Common myeloid progenitor, CD34-positive (primary cell): ENCODE data around the gene STAC. TPM values are rescaled to one million over a fixed set of nuclear protein-coding genes. Genes with fewer than 3 reads are reported as not detected.

Experiments
- CTCF ChIA-PET: fragments of 350-600 bp; sonication (Branson Sonifier 250); formaldehyde crosslinking; loops from one replicate; lab custom pipeline; 2021; ENCODE audit warnings: antibody characterized with exemption; lab: Charles Lee
- POLR2A ChIA-PET: fragments of 350-600 bp; sonication (Branson Sonifier 250); formaldehyde crosslinking; loops from one replicate; lab custom pipeline; 2021; ENCODE audit warnings: antibody characterized with exemption; lab: Charles Lee
- DNase-seq, 3 donors: peaks; one replicate each; pipeline versions ENCODE4 v3.0.0 to v3.0.0-alpha.2; 2013
- H3K27ac ChIP-seq, 2 experiments: 1 replicate in 1 of 2; 2 replicates in 1 of 2; pipeline ENCODE4 v1.7.0; 2013; ENCODE audit warnings: inconsistent platforms in 2 of 2, low read length in 2 of 2, mild to moderate bottlenecking in 2 of 2, low read depth in 1 of 2, moderate library complexity in 1 of 2; ENCODE audit not compliant: severe bottlenecking in 2 of 2, insufficient read depth in 1 of 2, poor library complexity in 1 of 2
- H3K27me3 ChIP-seq, 5 experiments: replicated peaks in 2 of 5; 1 replicate in 3 of 5; 2 replicates in 2 of 5; pipeline versions ENCODE4 v1.6.1 to v1.7.0; 2013; ENCODE audit warnings: low read length in 4 of 5, mild to moderate bottlenecking in 2 of 5, moderate library complexity in 2 of 5, inconsistent platforms in 1 of 5; ENCODE audit not compliant: insufficient read depth in 5 of 5, control insufficient read depth in 4 of 5
- H3K36me3 ChIP-seq, 4 experiments: 1 replicate in 2 of 4; 2 replicates in 2 of 4; pipeline versions ENCODE4 v1.6.1 to v1.7.0; 2013; ENCODE audit warnings: low read length in 3 of 4, control low read depth in 1 of 4, mild to moderate bottlenecking in 1 of 4; ENCODE audit not compliant: control insufficient read depth in 4 of 4, insufficient read depth in 4 of 4
- H3K4me1 ChIP-seq, 4 experiments: 1 replicate in 3 of 4; 2 replicates in 1 of 4; pipeline versions ENCODE4 v1.6.1 to v1.7.1; 2013; ENCODE audit warnings: low read length in 3 of 4, mild to moderate bottlenecking in 3 of 4, control low read depth in 1 of 4, inconsistent platforms in 1 of 4, moderate library complexity in 1 of 4; ENCODE audit not compliant: control insufficient read depth in 4 of 4, insufficient read depth in 4 of 4; ENCODE audit errors: control extremely low read depth in 1 of 4
- H3K4me3 ChIP-seq, 7 experiments: 1 replicate in 4 of 7; 2 replicates in 3 of 7; pipeline versions ENCODE4 v1.5.1 to v1.7.0; 2013; ENCODE audit warnings: mild to moderate bottlenecking in 7 of 7, low read length in 6 of 7, moderate library complexity in 6 of 7, inconsistent platforms in 2 of 7, low read depth in 2 of 7, control low read depth in 1 of 7; ENCODE audit not compliant: insufficient read depth in 4 of 7, control insufficient read depth in 1 of 7; ENCODE audit errors: extremely low read depth in 1 of 7
- H3K9me3 ChIP-seq, 5 experiments: 1 replicate in 4 of 5; 2 replicates in 1 of 5; pipeline versions ENCODE4 v1.6.1 to v1.7.1; 2013; ENCODE audit warnings: low read length in 4 of 5, mild to moderate bottlenecking in 2 of 5, inconsistent platforms in 1 of 5, low read depth in 1 of 5, moderate library complexity in 1 of 5; ENCODE audit not compliant: control insufficient read depth in 4 of 5, insufficient read depth in 2 of 5; ENCODE audit errors: control extremely low read depth in 1 of 5
- WGBS: methylation state at CpG from one replicate; pipeline ENCODE4 v1.1.5; 2013; ENCODE audit not compliant: insufficient coverage; 5-methylcytosine and 5-hydroxymethylcytosine counted together
- polyA plus RNA-seq: library from polyadenylated mRNA; unstranded; fragments of 120-200 nt; gene quantifications from one replicate; pipeline ENCODE4 v1.2.1, GENCODE V29; 2013

The STAC gene, protein sequence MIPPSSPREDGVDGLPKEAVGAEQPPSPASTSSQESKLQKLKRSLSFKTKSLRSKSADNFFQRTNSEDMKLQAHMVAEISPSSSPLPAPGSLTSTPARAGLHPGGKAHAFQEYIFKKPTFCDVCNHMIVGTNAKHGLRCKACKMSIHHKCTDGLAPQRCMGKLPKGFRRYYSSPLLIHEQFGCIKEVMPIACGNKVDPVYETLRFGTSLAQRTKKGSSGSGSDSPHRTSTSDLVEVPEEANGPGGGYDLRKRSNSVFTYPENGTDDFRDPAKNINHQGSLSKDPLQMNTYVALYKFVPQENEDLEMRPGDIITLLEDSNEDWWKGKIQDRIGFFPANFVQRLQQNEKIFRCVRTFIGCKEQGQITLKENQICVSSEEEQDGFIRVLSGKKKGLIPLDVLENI
- polyA plus RNA-seq = 9.2 TPM

DNA sequence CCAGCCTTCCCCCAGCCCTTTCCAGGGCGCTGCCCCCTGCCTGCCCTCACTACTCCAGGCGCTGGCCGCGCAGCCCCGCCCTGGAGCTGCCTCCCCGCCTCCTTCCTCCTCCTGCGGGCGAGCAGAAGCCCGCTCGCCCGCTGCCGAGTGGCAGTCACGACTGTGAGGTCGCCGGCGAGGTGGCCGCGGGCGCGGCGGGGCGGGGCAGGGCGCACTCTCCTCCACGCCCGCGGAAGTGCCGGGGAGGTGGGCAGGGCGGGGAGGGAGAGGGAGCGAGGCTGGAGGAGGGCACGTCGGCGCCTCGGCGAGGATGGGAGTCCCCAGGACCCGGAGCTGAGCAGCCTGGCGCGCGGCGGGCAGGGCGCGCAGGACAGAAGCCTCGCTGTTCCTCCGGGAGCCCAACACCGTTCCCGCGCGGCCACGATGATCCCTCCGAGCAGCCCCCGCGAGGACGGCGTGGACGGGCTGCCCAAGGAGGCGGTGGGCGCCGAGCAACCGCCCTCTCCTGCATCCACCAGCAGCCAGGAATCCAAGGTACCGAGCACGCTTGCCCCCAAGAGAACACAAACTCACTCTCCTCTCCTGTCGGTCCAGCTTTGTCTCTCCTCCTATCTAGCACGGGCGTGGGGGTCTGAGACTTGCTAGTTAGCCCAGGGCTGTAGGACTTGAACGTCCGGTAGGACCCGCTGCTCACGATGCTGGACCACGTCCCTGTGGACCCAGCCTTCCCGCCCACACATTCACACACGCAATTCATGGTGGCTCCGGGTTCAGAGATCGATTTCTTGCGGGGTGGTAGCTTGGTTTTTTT lies at the start of gene STAC:
Gene STAC (plus strand): TSS at position 284 of the 811 bp plus-strand sequence. CDS start 140 bp downstream, at position 424.
- H3K27me3 ChIP-seq = peaks cover 0 to 14% (median 0%) of the 10 kb centered on the region in 5 experiments
- no peak within 1 kb of the TSS for H3K27ac ChIP-seq
- H3K9me3 ChIP-seq = no peaks in the 10 kb centered on the region
- peak within 1 kb of the TSS; percentile 57 to 84 (median 79) for H3K4me3 ChIP-seq
- peaks cover 0 to 7% (median 0%) of the 10 kb centered on the region in 4 experiments for H3K36me3 ChIP-seq
- peak; percentile 68 to 87 (median 78) for DNase-seq
- H3K4me1 ChIP-seq = peaks cover 2 to 14% (median 12%) of the 10 kb centered on the region in 4 experiments
- ChIA-PET POLR2A (interaction anchor here (0.7 kb wide), 1 partner anchor 16 kb away, joined by 3 read pairs; no protein-coding TSS in a partner anchor), CTCF (no interaction called here)
- 0% methylated on average over 29 of the region's 73 CpGs for WGBS

DNA sequence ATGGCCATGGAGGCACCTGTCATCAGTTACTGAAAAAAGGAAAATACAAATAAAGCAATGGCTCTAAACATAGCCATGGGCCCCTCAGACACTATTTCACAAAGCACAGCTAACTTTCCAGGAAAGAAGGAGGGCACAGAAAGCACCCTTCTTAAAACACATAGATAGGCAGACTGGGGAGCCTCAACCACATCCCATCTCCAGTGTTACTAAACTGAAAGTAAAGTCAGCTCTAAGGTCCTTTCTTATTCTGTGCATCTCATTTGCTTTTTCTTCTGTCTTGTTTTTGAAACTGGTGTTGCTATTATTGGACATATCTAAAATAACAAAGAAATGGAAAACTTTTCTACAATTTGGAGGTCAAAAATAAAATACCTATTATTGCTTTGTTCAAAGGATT lies 48.2 kb upstream of the STAC start:
- Histone ChIP-seq H3K27ac (no peak overlapping the region), H3K9me3 (no peaks in the 10 kb centered on the region), H3K4me1 (no peaks in the 10 kb centered on the region), H3K4me3 (no peak overlapping the region), H3K27me3 (no peaks in the 10 kb centered on the region), H3K36me3 (no peaks in the 10 kb centered on the region)
- ChIA-PET CTCF (no interaction called here), POLR2A (no interaction called here)
- DNase-seq = no peak

DNA sequence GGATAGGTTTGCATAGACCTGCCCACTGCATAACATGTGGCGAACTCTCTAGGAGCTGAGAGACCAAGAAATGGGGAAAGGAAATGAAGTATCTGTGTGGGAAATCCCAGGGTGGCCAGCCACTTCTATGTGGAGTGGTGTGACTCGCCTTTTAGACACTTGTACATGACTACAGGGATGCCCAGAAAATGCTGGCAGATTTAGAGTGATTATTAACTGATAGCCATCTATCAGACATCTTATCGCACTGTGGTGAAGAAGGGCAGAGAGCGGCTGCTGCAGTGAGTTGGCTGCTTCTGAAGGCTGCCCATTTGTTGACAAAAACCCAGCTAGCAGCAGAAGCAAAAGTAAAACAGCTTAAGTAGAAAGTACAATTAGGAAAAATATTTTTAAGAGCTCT lies 18.1 kb upstream of the STAC start:
- ChIA-PET CTCF (interaction anchor here (0.8 kb wide), 1 partner anchor 16 kb away, joined by 3 read pairs; no protein-coding TSS in a partner anchor), POLR2A (no interaction called here)
- 100% methylated on average over 4 of the region's 4 CpGs for WGBS
- no peak overlapping the region for H3K4me3 ChIP-seq
- H3K36me3 ChIP-seq = no peaks in the 10 kb centered on the region
- no peaks in the 10 kb centered on the region for H3K4me1 ChIP-seq
- H3K9me3 ChIP-seq = peaks cover 0 to 5% (median 0%) of the 10 kb centered on the region in 5 experiments
- H3K27me3 ChIP-seq = no peaks in the 10 kb centered on the region
- H3K27ac ChIP-seq = no peak overlapping the region
- no peak for DNase-seq

DNA sequence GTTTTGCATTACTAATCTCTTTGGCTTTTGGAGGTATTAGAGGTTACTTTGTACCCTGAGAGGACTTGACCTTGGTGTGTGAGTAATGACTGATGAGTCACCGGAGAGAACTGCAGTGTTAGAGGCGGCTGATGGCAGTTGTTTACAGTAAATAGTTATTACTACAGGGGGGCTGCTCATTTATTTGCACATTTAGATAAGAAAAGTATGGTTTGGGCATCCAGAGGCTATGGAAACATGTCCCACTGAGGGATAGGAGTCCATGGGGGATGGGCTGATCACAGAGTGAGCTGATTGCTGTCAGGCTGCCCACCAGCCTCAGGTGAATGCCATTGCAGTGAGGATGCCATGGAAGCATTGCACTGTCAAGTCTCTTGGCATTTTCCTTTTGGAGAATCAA lies 17.3 kb upstream of the STAC start:
- ChIA-PET CTCF (no interaction called here), POLR2A (no interaction called here)
- H3K4me3 ChIP-seq = no peak overlapping the region
- H3K27ac ChIP-seq = no peak overlapping the region
- peaks cover 0 to 5% (median 0%) of the 10 kb centered on the region in 5 experiments for H3K9me3 ChIP-seq
- H3K4me1 ChIP-seq = no peaks in the 10 kb centered on the region
- no peaks in the 10 kb centered on the region for H3K27me3 ChIP-seq
- WGBS = 87% methylated on average over 2 of the region's 2 CpGs
- H3K36me3 ChIP-seq = no peaks in the 10 kb centered on the region
- peak in 1 of 3 donors; percentile 1 for DNase-seq

DNA sequence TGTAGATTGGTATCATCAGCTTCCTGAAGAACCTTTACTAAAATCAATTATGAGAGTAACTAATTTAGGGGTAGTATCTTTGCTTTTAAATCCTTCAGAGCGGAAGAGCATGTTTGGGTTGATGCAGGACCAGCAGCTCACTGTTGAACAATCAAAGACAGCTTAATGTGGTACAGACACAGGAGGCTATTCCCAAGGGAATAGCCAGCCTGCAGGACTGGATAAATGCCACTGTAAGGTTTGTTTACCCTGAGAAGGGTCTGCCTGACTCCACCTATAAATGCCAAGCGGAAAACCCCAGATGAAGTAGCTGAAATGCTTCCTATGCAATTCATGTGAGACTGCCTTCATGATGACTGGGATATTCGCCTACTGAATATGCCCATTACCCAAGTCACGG lies 16.0 kb upstream of the STAC start:
- Histone ChIP-seq H3K27ac (no peak overlapping the region), H3K4me3 (no peak overlapping the region), H3K27me3 (no peaks in the 10 kb centered on the region), H3K36me3 (no peaks in the 10 kb centered on the region), H3K9me3 (peaks cover 0 to under 1% (median 0%) of the 10 kb centered on the region in 5 experiments), H3K4me1 (no peaks in the 10 kb centered on the region)
- WGBS = 98% methylated on average over 3 of the region's 4 CpGs
- ChIA-PET CTCF (no interaction called here), POLR2A (interaction anchor here (0.6 kb wide), 1 partner anchor 17 kb away, joined by 3 read pairs; no protein-coding TSS in a partner anchor)
- DNase-seq = no peak

DNA sequence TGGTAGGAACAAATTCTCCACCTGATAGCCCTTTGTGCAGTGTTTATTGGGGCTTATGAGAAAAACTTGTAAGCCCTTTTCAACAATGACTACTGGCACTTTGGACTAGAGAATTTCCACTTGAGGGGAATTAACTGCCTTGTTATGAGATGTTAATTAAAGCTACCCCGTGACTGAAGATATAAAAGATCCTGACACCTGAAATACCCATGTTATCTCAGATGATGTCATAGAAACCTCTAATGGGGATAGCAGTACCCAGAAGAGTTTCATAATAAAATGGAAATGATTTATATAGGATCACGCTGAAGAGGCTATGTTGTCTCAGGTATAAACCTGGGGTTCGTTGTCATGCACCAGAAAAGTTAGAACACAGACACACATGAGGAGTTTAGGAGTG lies 14.5 kb upstream of the STAC start:
- Histone ChIP-seq H3K27ac (no peak overlapping the region), H3K9me3 (no peaks in the 10 kb centered on the region), H3K27me3 (no peaks in the 10 kb centered on the region), H3K4me3 (no peak overlapping the region), H3K4me1 (no peaks in the 10 kb centered on the region), H3K36me3 (no peaks in the 10 kb centered on the region)
- ChIA-PET POLR2A (no interaction called here), CTCF (interaction anchor here (1.1 kb wide), 1 partner anchor 10 kb away, joined by 3 read pairs; no protein-coding TSS in a partner anchor)
- no peak for DNase-seq
- 78% methylated on average over 1 of the region's 3 CpGs for WGBS
